Measurements from ENCODE around the gene ABCC4.

DNA sequence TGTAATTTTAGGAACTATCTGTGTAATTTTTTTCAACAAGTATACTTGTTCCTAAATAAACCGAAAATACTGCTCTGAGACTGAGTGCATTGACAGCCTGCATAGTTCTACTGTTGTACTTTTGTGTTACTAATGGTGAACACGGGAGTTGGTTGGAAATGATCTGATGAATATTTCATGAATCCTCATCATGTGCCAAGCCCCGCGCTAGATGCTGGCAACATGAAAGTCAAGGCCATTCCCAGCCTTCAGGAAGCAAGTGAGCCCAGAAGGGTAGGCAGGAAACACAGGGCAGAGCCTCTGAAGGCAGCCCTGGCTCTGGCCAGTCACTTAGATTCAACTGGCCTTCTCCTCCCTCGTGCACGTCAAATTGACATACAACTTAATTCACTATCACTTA, 106.1 kb downstream of the ABCC4 start:
- TF ChIP-seq POLR2AphosphoS5 (IDR thresholded peaks at IDR 0.05) (no peak), POLR2A (IDR thresholded peaks at IDR 0.05) (no peak), EP300 (IDR thresholded peaks at IDR 0.05) (no peak)
- TF ChIP-seq, protein P1, sequence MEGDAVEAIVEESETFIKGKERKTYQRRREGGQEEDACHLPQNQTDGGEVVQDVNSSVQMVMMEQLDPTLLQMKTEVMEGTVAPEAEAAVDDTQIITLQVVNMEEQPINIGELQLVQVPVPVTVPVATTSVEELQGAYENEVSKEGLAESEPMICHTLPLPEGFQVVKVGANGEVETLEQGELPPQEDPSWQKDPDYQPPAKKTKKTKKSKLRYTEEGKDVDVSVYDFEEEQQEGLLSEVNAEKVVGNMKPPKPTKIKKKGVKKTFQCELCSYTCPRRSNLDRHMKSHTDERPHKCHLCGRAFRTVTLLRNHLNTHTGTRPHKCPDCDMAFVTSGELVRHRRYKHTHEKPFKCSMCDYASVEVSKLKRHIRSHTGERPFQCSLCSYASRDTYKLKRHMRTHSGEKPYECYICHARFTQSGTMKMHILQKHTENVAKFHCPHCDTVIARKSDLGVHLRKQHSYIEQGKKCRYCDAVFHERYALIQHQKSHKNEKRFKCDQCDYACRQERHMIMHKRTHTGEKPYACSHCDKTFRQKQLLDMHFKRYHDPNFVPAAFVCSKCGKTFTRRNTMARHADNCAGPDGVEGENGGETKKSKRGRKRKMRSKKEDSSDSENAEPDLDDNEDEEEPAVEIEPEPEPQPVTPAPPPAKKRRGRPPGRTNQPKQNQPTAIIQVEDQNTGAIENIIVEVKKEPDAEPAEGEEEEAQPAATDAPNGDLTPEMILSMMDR (IDR thresholded peaks at IDR 0.05) = no peak

All from stomach (tissue), 4 donors.